K562 (cell line): ENCODE data around the gene TRIM69. TPM values are rescaled to one million over a fixed set of nuclear protein-coding genes. Genes with fewer than 3 reads are reported as not detected.
A peak's percentile ranks its signal among the peaks of the same experiment; 100 is the strongest.

ENCODE experiments used
- CBX2 ChIP-seq: fragments of 200-600 bp; sonication (generic); IDR thresholded peaks from one replicate; pipeline ENCODE4 v1.6.1; 2012; ENCODE audit warnings: mild to moderate bottlenecking, low read length, inconsistent platforms; ENCODE audit not compliant: insufficient read depth, poor library complexity, severe bottlenecking
- GATAD2A ChIP-seq: fragments of 450-650 bp; IDR thresholded peaks from 2 replicates; pipeline ENCODE4 v1.6.1; 2017
- HSF4 ChIP-seq: fragments of 250-450 bp; sonication (Bioruptor Pico); IDR thresholded peaks from 2 replicates; pipeline ENCODE4 v2.1.2; 2022; ENCODE audit warnings: mild to moderate bottlenecking, moderate library complexity, borderline replicate concordance
- KLF16 ChIP-seq: IDR thresholded peaks from 2 replicates; pipeline ENCODE4 v1.6.1; 2016; ENCODE audit warnings: antibody characterized with exemption
- NBN ChIP-seq: fragments of 450-650 bp; IDR thresholded peaks from 2 replicates; pipeline ENCODE4 v1.6.1; 2016; ENCODE audit warnings: low read depth, mild to moderate bottlenecking
- NFE2L1 ChIP-seq: fragments of 450-650 bp; IDR thresholded peaks from 2 replicates; pipeline ENCODE4 v1.6.1; 2016; ENCODE audit warnings: missing genetic modification characterization, low read depth, mild to moderate bottlenecking, missing compliant biosample characterization, moderate library complexity, borderline replicate concordance
- PYGO2 ChIP-seq: fragments of 450-650 bp; IDR thresholded peaks from 2 replicates; pipeline ENCODE4 v1.6.1; 2016; ENCODE audit warnings: mild to moderate bottlenecking, missing genetic modification characterization, moderate library complexity, missing compliant biosample characterization
- RBM22 ChIP-seq: fragments of 200-400 bp; formaldehyde crosslinking; IDR thresholded peaks from 2 replicates; pipeline ENCODE4 v1.6.1; 2018; ENCODE audit warnings: low read length, low read depth; ENCODE audit not compliant: poor library complexity, severe bottlenecking
- RFX1 ChIP-seq: fragments of 450-650 bp; IDR thresholded peaks from 2 replicates; pipeline ENCODE4 v1.6.1; 2016; ENCODE audit warnings: mild to moderate bottlenecking, moderate library complexity
- SIN3A ChIP-seq, 2 experiments: fragments of 150-350 bp in 1 of 2; IDR thresholded peaks; 2 replicates each; pipeline ENCODE4 v1.6.1; 2011 to 2016; ENCODE audit warnings: borderline replicate concordance in 2 of 2, low read depth in 2 of 2, low read length in 2 of 2, mild to moderate bottlenecking in 2 of 2, moderate library complexity in 2 of 2; ENCODE audit not compliant: control insufficient read depth in 1 of 2
- SRSF7 ChIP-seq: fragments of 200-400 bp; formaldehyde crosslinking; optimal IDR thresholded peaks from 2 replicates; pipeline ENCODE3; 2017; ENCODE audit warnings: mild to moderate bottlenecking, low read depth, low read length
- TEAD4 ChIP-seq, 2 experiments: sonication (generic) in 1 of 2; formaldehyde crosslinking in 1 of 2; IDR thresholded peaks; 2 replicates each; pipeline versions ENCODE4 v1.6.1 to v1.8.0; 2012 to 2022; ENCODE audit warnings: borderline replicate concordance in 1 of 2, inconsistent platforms in 1 of 2, low read length in 1 of 2, mild to moderate bottlenecking in 1 of 2, missing genetic modification reagents in 1 of 2
- ZNF140 ChIP-seq: fragments of 250-450 bp; sonication (Bioruptor Pico); IDR thresholded peaks from 2 replicates; pipeline ENCODE4 v1.8.0; 2021; ENCODE audit warnings: moderate library complexity, mild to moderate bottlenecking, inconsistent platforms
- ZNF146 ChIP-seq: IDR thresholded peaks from one replicate; pipeline ENCODE4 v1.6.1; 2018; ENCODE audit warnings: missing compliant biosample characterization; ENCODE audit not compliant: unreplicated experiment
- ZNF232 ChIP-seq: sonication (generic); formaldehyde crosslinking; IDR thresholded peaks from 2 replicates; pipeline ENCODE4 v1.8.0; 2022; ENCODE audit warnings: mild to moderate bottlenecking, missing genetic modification reagents
- ZNF347 ChIP-seq: fragments of 450-650 bp; formaldehyde crosslinking; IDR thresholded peaks from 2 replicates; pipeline ENCODE4 v1.4.0; 2020; ENCODE audit warnings: low read depth, mild to moderate bottlenecking, moderate library complexity
- ZNF584 ChIP-seq: fragments of 200-800 bp; sonication (Bioruptor generic); IDR thresholded peaks from 2 replicates; pipeline ENCODE4 v1.6.1; 2016; ENCODE audit warnings: low read depth, mild to moderate bottlenecking, missing genetic modification characterization, missing compliant biosample characterization
- ZNF699 ChIP-seq: fragments of 250-450 bp; sonication (Bioruptor Pico); IDR thresholded peaks from 2 replicates; pipeline ENCODE4 v1.8.0; 2021; ENCODE audit warnings: mild to moderate bottlenecking, moderate library complexity; ENCODE audit not compliant: insufficient replicate concordance
- polyA plus RNA-seq, 8 experiments: library from polyadenylated mRNA; depleted of rRNA in 4 of 8; stranded (reverse) in 5 of 8; unstranded in 3 of 8; fragments of >200 nt; fragmentation: Nextera tagmentation in 2 of 8; fragmentation: Illumina TruSeq in 1 of 8; extraction: Ambion mirVana in 2 of 8; extraction: Trizol in 1 of 8; gene quantifications; 2 replicates each; pipeline versions ENCODE4 v1.2.1 to v1.2.3, GENCODE V29; 2011 to 2014; ENCODE audit warnings: inconsistent platforms in 1 of 8, missing spikeins in 1 of 8
- total RNA-seq, 7 experiments: library from RNA; depleted of rRNA in 6 of 7; stranded (reverse); fragments of >200 nt in 6 of 7; fragmentation: Illumina TruSeq in 2 of 7; extraction: Trizol in 2 of 7; gene quantifications; 2 replicates each; pipeline versions ENCODE4 v1.2.1 to v1.2.3, GENCODE V29; 2011 to 2021; ENCODE audit warnings: low replicate concordance in 1 of 7
- TF ChIP-seq, protein P1 (sequence below): fragments of 250-450 bp; sonication (Bioruptor Pico); IDR thresholded peaks from 2 replicates; pipeline ENCODE4 v1.5.0; 2021; ENCODE audit warnings: mild to moderate bottlenecking, borderline replicate concordance
- TF ChIP-seq, protein P2 (sequence below): sonication (generic); formaldehyde crosslinking; IDR thresholded peaks from 2 replicates; pipeline ENCODE4 v1.8.0; 2022; ENCODE audit warnings: mild to moderate bottlenecking, low read depth, missing genetic modification reagents
- TF ChIP-seq, protein P3 (sequence below): fragments of 250-450 bp; sonication (Bioruptor Pico); IDR thresholded peaks from 2 replicates; pipeline ENCODE4 v1.4.0; 2020; ENCODE audit warnings: mild to moderate bottlenecking, moderate library complexity

TRIM69 gene
- total and polyA plus RNA-seq, 9 of the 15 experiments (the other 6 are each of a cell fraction or from before 2014, with no cell fraction given), result 1.0 to 4.3 (median 2.3) TPM

DNA sequence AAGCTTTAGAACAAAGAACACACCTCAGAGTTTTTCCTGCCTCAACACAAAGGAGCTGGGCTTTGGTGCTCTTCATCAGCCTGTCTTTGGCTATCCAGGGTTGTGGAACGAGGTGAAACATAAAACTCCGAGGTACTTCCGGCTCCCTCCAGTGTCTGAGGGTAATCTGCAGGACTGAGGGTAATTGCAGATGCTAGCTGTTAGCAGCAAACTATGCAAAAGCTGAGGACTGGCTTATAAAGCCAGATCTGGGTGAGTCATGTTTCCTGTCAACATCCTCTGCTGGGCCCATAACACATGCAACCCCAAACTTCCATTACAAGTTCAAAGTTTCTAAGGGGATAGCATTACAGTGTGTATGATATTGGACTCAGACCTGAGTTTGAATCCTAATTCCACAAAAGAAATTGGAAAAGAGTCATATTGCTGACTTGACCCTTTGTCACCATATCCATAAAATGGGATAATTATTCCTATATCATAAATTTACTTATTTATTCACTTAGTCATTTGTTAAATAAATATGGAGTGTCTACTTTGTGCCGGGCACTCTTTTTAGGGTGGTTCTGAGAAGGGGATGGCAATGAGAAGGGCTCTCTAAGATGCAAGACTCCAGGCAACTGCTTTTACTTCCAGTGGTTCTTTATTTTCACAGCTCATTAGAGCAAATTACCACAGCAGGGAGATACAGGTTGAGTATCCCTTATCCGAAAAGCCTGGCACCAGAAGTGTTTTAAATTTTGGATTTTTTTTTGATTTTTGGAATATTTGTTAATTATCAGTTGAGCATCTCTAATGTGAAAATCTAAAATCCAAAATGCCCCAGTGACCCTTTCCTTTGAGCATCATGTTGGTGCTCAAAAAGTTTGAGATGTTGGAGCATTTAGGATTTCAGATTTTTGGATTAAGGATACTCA lies 9.5 kb upstream of the TRIM69 start (continued):
- no peak for TF ChIP-seq SIN3A (IDR thresholded peaks at IDR 0.05; ENCODE audit: borderline replicate concordance in 2 of 2, control insufficient read depth in 1 of 2, low read depth in 2 of 2, low read length in 2 of 2)
- TF ChIP-seq, protein P1, sequence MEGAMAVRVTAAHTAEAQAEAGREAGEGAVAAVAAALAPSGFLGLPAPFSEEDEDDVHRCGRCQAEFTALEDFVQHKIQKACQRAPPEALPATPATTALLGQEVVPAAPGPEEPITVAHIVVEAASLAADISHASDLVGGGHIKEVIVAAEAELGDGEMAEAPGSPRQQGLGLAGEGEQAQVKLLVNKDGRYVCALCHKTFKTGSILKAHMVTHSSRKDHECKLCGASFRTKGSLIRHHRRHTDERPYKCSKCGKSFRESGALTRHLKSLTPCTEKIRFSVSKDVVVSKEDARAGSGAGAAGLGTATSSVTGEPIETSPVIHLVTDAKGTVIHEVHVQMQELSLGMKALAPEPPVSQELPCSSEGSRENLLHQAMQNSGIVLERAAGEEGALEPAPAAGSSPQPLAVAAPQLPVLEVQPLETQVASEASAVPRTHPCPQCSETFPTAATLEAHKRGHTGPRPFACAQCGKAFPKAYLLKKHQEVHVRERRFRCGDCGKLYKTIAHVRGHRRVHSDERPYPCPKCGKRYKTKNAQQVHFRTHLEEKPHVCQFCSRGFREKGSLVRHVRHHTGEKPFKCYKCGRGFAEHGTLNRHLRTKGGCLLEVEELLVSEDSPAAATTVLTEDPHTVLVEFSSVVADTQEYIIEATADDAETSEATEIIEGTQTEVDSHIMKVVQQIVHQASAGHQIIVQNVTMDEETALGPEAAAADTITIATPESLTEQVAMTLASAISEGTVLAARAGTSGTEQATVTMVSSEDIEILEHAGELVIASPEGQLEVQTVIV (CRISPR knock-in tag), result 0 out of 2 replicates have a peak, but pooled peaks have one; percentile 64
- no peak for TF ChIP-seq ZNF140 (CRISPR knock-in tag)
- TF ChIP-seq NFE2L1 (tag), result no peak
- no peak for TF ChIP-seq RBM22
- TF ChIP-seq TEAD4 (IDR thresholded peaks at IDR 0.05; ENCODE audit: low read length), result no peak; the same call in 1 of the 2 replicates
- no peak for TF ChIP-seq TEAD4 (CRISPR knock-in tag; IDR thresholded peaks at IDR 0.05; ENCODE audit: borderline replicate concordance)
- TF ChIP-seq RFX1, result no peak
- no peak for TF ChIP-seq ZNF347 (CRISPR knock-in tag)
- TF ChIP-seq ZNF584 (CRISPR knock-in tag), result peak; percentile 77
- no peak for TF ChIP-seq HSF4 (CRISPR knock-in tag)
- TF ChIP-seq PYGO2 (tag), result 0 out of 2 replicates have a peak, but pooled peaks have one; percentile 27
- TF ChIP-seq SRSF7, result no peak
- no peak for TF ChIP-seq ZNF232 (CRISPR knock-in tag)
- no peak for TF ChIP-seq ZNF146 (CRISPR knock-in tag)
- no peak for TF ChIP-seq ZNF699 (CRISPR knock-in tag)
- no peak for TF ChIP-seq CBX2
- TF ChIP-seq, protein P2, sequence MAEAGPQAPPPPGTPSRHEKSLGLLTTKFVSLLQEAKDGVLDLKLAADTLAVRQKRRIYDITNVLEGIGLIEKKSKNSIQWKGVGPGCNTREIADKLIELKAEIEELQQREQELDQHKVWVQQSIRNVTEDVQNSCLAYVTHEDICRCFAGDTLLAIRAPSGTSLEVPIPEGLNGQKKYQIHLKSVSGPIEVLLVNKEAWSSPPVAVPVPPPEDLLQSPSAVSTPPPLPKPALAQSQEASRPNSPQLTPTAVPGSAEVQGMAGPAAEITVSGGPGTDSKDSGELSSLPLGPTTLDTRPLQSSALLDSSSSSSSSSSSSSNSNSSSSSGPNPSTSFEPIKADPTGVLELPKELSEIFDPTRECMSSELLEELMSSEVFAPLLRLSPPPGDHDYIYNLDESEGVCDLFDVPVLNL (CRISPR knock-in tag), result no peak
- TF ChIP-seq, protein P3, sequence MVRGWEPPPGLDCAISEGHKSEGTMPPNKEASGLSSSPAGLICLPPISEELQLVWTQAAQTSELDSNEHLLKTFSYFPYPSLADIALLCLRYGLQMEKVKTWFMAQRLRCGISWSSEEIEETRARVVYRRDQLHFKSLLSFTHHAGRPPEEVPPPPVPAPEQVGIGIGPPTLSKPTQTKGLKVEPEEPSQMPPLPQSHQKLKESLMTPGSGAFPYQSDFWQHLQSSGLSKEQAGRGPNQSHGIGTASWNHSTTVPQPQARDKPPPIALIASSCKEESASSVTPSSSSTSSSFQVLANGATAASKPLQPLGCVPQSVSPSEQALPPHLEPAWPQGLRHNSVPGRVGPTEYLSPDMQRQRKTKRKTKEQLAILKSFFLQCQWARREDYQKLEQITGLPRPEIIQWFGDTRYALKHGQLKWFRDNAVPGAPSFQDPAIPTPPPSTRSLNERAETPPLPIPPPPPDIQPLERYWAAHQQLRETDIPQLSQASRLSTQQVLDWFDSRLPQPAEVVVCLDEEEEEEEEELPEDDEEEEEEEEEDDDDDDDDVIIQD, result no peak
- TF ChIP-seq NBN, result peak; percentile 70; the same call in 1 of the 2 replicates
- TF ChIP-seq KLF16, result no peak
- TF ChIP-seq GATAD2A, result no peak
